ENCODE measurements around the gene CSKMT.

- TF ChIP-seq, protein P1, sequence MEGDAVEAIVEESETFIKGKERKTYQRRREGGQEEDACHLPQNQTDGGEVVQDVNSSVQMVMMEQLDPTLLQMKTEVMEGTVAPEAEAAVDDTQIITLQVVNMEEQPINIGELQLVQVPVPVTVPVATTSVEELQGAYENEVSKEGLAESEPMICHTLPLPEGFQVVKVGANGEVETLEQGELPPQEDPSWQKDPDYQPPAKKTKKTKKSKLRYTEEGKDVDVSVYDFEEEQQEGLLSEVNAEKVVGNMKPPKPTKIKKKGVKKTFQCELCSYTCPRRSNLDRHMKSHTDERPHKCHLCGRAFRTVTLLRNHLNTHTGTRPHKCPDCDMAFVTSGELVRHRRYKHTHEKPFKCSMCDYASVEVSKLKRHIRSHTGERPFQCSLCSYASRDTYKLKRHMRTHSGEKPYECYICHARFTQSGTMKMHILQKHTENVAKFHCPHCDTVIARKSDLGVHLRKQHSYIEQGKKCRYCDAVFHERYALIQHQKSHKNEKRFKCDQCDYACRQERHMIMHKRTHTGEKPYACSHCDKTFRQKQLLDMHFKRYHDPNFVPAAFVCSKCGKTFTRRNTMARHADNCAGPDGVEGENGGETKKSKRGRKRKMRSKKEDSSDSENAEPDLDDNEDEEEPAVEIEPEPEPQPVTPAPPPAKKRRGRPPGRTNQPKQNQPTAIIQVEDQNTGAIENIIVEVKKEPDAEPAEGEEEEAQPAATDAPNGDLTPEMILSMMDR (IDR thresholded peaks at IDR 0.05), result no peak
- TF ChIP-seq POLR2A (IDR thresholded peaks at IDR 0.05), result no peak
Measured at GRCh38 chr11:62708392-62708791, 43.3 kb downstream of the CSKMT start.

Measured in esophagus squamous epithelium (tissue), 4 donors.